HFFc6 (cell line): ENCODE results near the gene ADGRB3. TPM values are rescaled to one million over a fixed set of nuclear protein-coding genes. Genes with fewer than 3 reads are reported as not detected.

Source experiments
- DNase-seq: peaks from one replicate; pipeline ENCODE4 v3.0.0-alpha.2; 2018
- H3K27ac Mint-ChIP-seq: 2 replicates; pipeline ENCODE4 v1.8.0; 2020; ENCODE audit warnings: mild to moderate bottlenecking, mixed read lengths
- H3K27me3 Mint-ChIP-seq: 2 replicates; pipeline ENCODE4 v1.8.0; 2021; ENCODE audit warnings: mild to moderate bottlenecking, moderate library complexity, mixed read lengths; ENCODE audit not compliant: insufficient read depth
- H3K36me3 Mint-ChIP-seq: 2 replicates; pipeline ENCODE4 v1.8.0; 2021; ENCODE audit warnings: low read depth, mixed read lengths
- H3K4me1 Mint-ChIP-seq: 2 replicates; pipeline ENCODE4 v1.8.0; 2020; ENCODE audit warnings: low read depth, mixed read lengths
- H3K4me3 Mint-ChIP-seq: 2 replicates; pipeline ENCODE4 v1.8.0; 2020; ENCODE audit warnings: mild to moderate bottlenecking, moderate library complexity, mixed read lengths
- H3K9me3 Mint-ChIP-seq: 2 replicates; pipeline ENCODE4 v1.8.0; 2020; ENCODE audit warnings: mild to moderate bottlenecking, mixed read lengths
- total RNA-seq, 6 experiments: library from RNA; stranded (reverse); fragmentation: NEBNext Ultra II Directional; extraction: Animal tissue kit (Norgen Biotek cat#: 25700); gene quantifications; 2 replicates in 1 of 6; 3 replicates in 5 of 6; pipeline ENCODE4 v1.2.3, GENCODE V29; 2021
- TF ChIP-seq, protein P1 (sequence below): fragments of 200-600 bp; sonication (generic); IDR thresholded peaks from 2 replicates; pipeline ENCODE4 v1.5.0; 2021; ENCODE audit warnings: antibody characterized with exemption, mild to moderate bottlenecking

ADGRB3 gene
- total RNA-seq, 6 experiments from 2014 or later = 0.05 to 0.07 (median 0.05) TPM; not detected in 3

DNA sequence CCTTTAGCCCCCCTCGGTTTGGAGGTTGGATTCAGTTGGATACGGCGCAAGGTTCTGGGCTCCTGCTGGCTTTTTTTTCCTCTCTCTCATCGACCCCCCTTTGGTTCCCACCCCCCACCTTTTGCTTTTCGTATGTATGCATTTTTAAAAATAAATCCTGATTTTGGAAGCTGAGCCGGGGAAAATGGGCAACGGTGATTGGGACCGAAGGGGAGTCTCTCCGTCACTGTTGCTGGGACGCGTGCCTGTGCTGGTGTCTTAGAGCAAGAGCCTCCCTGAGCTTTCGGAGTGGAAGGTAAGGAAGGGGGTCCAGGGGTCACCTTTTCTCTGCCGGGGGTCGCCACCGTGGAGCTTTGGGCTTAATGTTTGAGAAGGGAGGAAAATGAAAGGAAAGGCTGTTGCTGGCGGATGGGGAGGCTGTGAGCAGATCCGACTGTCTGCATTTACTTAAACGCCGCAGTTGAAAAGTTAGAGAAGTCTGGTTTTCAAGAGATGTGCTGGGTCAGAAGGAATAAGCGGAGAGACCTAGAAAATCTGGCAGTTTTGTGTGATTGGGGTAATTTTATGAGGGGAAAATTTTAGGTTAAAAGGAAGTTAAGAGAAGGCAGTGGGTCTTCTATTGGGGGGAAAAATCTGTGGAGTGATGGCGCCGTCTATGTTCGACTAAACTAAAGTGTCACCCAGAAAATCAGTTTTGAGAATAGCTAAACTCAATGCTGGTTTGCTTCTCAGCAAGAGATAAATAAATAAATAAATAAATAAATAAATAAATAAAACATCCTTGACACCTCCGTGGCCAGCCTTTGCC, 828 bp downstream of the ADGRB3 start:
- TF ChIP-seq, protein P1, sequence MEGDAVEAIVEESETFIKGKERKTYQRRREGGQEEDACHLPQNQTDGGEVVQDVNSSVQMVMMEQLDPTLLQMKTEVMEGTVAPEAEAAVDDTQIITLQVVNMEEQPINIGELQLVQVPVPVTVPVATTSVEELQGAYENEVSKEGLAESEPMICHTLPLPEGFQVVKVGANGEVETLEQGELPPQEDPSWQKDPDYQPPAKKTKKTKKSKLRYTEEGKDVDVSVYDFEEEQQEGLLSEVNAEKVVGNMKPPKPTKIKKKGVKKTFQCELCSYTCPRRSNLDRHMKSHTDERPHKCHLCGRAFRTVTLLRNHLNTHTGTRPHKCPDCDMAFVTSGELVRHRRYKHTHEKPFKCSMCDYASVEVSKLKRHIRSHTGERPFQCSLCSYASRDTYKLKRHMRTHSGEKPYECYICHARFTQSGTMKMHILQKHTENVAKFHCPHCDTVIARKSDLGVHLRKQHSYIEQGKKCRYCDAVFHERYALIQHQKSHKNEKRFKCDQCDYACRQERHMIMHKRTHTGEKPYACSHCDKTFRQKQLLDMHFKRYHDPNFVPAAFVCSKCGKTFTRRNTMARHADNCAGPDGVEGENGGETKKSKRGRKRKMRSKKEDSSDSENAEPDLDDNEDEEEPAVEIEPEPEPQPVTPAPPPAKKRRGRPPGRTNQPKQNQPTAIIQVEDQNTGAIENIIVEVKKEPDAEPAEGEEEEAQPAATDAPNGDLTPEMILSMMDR = no peak
- Mint-ChIP-seq H3K27me3 (peaks cover 11% of the 10 kb centered on the region), H3K4me1 (peaks cover 16% of the 10 kb centered on the region), H3K36me3 (no peaks in the 10 kb centered on the region), H3K27ac (no peak overlapping the region), H3K4me3 (peak overlapping the region; percentile 87), H3K9me3 (no peaks in the 10 kb centered on the region)
- DNase-seq = no peak

DNA sequence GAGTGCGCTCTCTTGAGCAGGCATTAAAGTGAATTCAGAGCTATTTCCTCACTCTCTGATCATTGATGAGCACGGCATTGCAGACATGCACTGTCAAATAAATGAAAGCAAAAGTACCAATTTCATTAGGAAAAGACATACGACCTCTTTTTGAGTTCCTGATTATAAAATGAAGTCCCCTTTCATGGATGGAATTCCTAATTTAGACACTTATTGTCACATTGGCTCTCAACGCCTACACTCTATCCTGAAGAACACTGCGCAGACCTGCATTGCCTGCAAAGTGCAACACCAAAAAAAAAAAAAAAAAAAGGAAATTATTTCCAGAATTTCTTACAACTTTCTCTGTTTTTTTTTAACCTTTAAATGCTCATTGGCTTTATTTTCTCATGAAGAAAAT, 1.6 kb downstream of the ADGRB3 start:
- TF ChIP-seq, protein P1 = no peak
- DNase-seq = no peak
- Mint-ChIP-seq H3K27me3 (peaks cover 11% of the 10 kb centered on the region), H3K36me3 (no peaks in the 10 kb centered on the region), H3K9me3 (no peaks in the 10 kb centered on the region), H3K4me1 (peaks cover 16% of the 10 kb centered on the region), H3K4me3 (no peak overlapping the region; the same call in 1 of the 2 replicates), H3K27ac (no peak overlapping the region)

DNA sequence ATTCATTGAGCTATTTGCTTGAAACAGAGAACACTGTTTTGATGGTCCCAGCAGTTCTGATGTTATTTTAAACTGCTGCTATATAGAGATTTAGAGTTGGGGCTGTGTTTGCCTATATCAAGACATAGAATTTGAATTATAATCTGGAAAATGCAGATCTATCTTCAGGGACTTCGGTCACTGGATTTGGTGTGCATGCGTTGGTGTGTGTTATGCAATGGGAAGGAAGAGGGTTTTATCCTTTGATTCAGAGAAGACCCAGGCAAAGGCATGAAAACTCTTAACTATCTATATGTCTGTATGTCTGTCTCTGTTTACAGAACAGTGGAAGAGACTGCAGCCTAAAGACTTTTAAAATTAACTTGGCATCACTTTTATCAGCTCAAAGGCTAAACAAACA, 2.0 kb downstream of the ADGRB3 start:
- TF ChIP-seq, protein P1 = no peak
- no peak for DNase-seq
- Mint-ChIP-seq H3K4me1 (peaks cover 16% of the 10 kb centered on the region), H3K4me3 (no peak overlapping the region), H3K36me3 (no peaks in the 10 kb centered on the region), H3K9me3 (no peaks in the 10 kb centered on the region), H3K27me3 (peaks cover 11% of the 10 kb centered on the region), H3K27ac (no peak overlapping the region)

DNA sequence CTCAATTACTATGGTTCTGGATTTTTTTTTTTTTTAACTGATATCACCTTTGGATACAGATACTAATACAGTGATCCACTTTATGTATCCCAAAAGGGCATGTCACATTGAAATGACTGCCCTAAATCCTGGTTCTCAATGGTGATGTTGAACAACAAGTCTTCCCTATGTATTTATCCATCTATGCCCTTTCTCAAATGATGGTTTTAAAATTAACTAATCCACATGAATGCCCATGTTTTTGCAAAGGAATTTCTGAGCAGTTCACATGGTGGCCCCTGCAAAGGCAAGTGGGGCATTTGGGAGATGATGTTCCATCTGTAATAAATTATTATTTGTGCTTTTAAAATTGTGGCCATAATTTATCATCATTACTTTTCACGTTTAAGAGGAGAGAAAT, 2.7 kb downstream of the ADGRB3 start:
- Mint-ChIP-seq H3K4me3 (no peak overlapping the region), H3K9me3 (no peaks in the 10 kb centered on the region), H3K27ac (no peak overlapping the region), H3K4me1 (peaks cover 16% of the 10 kb centered on the region), H3K36me3 (no peaks in the 10 kb centered on the region), H3K27me3 (peaks cover 11% of the 10 kb centered on the region)
- TF ChIP-seq, protein P1 = no peak
- no peak for DNase-seq

DNA sequence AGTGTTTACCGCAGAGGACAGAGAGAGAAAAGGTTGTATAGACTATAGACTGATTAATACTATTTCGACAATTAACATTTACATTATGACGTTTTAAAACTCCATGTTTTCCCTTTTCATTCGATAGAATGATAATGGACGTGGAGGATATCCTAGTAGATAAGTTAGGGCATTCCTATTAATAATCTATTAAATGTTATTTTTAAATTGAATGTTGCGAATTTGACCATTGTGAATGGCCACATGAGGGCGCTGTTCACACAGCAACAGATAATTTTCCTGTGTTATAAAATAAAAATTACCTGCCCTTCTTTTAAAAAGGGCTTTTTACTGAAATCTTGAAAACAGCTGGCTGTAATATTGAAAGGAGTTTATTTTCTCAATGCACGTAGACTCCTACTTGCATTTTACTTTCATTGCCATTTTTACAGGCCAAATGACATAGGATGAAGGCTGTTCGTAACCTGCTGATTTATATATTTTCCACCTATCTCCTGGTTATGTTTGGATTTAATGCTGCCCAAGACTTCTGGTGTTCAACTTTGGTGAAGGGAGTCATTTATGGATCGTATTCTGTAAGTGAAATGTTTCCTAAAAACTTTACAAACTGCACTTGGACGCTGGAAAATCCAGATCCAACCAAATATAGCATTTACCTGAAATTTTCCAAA, 3.3 kb downstream of the ADGRB3 start:
- TF ChIP-seq, protein P1 = peak; percentile 94
- Mint-ChIP-seq H3K36me3 (no peaks in the 10 kb centered on the region), H3K4me1 (peaks cover 16% of the 10 kb centered on the region), H3K27me3 (peaks cover 11% of the 10 kb centered on the region), H3K27ac (no peak overlapping the region), H3K9me3 (no peaks in the 10 kb centered on the region), H3K4me3 (no peak overlapping the region)
- no peak for DNase-seq
